HG03139 (cell line): ENCODE measurements around the gene OCA2.

Experiments
- ATAC-seq: cut with Tn5 transposase; IDR thresholded peaks from one replicate; pipeline ENCODE4 v1.9.1; 2021; ENCODE audit not compliant: unreplicated experiment

OCA2 gene

GRCh38 chr15:28081594-28081993 lies 17.5 kb downstream of the OCA2 start:
- no peak for ATAC-seq

- ATAC-seq: no peak
Observed at GRCh38 chr15:28080386-28080785, 18.7 kb downstream of the OCA2 start.

GRCh38 chr15:28079313-28079969 lies 19.7 kb downstream of the OCA2 start:
- no peak for ATAC-seq

- no peak for ATAC-seq
Observed at GRCh38 chr15:28078191-28078719, 20.9 kb downstream of the OCA2 start.

- no peak for ATAC-seq
Observed at GRCh38 chr15:28075573-28075972, 23.5 kb downstream of the OCA2 start.

- ATAC-seq: no peak
Observed at GRCh38 chr15:28068930-28069329, 30.2 kb downstream of the OCA2 start.

GRCh38 chr15:28066231-28066630 lies 32.9 kb downstream of the OCA2 start:
- ATAC-seq: no peak

GRCh38 chr15:28060005-28060404 lies 39.1 kb downstream of the OCA2 start:
- no peak for ATAC-seq

- ATAC-seq: no peak
Observed at GRCh38 chr15:28058082-28058481, 41.0 kb downstream of the OCA2 start.

- no peak for ATAC-seq
Observed at GRCh38 chr15:28051955-28052633, 47.0 kb downstream of the OCA2 start.

- ATAC-seq: no peak
Observed at GRCh38 chr15:28049581-28049980, 49.5 kb downstream of the OCA2 start.

GRCh38 chr15:28047277-28047676 lies 51.8 kb downstream of the OCA2 start:
- ATAC-seq: no peak

GRCh38 chr15:28044121-28044672 lies 54.9 kb downstream of the OCA2 start:
- ATAC-seq: no peak

- no peak for ATAC-seq
Observed at GRCh38 chr15:28043691-28044091, 55.4 kb downstream of the OCA2 start.

GRCh38 chr15:28037969-28038590 lies 61.0 kb downstream of the OCA2 start:
- no peak for ATAC-seq

GRCh38 chr15:28033443-28033842 lies 65.7 kb downstream of the OCA2 start:
- no peak for ATAC-seq

- no peak for ATAC-seq
Observed at GRCh38 chr15:28030801-28031200, 68.3 kb downstream of the OCA2 start.

GRCh38 chr15:28027714-28028076 lies 71.4 kb downstream of the OCA2 start:
- ATAC-seq: no peak

- ATAC-seq: no peak
Observed at GRCh38 chr15:28026764-28027713, 72.1 kb downstream of the OCA2 start.

GRCh38 chr15:28026221-28026620 lies 72.9 kb downstream of the OCA2 start:
- no peak for ATAC-seq

- no peak for ATAC-seq
Observed at GRCh38 chr15:28025413-28025812, 73.7 kb downstream of the OCA2 start.
